CD14-positive monocyte (primary cell): Measurements from ENCODE around the gene SOD1. TPM values are rescaled to one million over a fixed set of nuclear protein-coding genes. Genes with fewer than 3 reads are reported as not detected.

ENCODE experiments used
- DNase-seq, 3 donors: peaks; one replicate each; pipeline ENCODE4 v3.0.0-alpha.2; 2011 to 2022
- H2AFZ ChIP-seq: 2 replicates; pipeline ENCODE4 v1.6.0; 2012; ENCODE audit warnings: mild to moderate bottlenecking, low read depth, low read length, inconsistent platforms; ENCODE audit not compliant: insufficient read depth, poor library complexity, severe bottlenecking
- H3K27ac ChIP-seq, 2 donors: 1 replicate in 1 of 2; 2 replicates in 1 of 2; pipeline ENCODE4 v1.5.1; 2012 to 2013; ENCODE audit warnings: low read length in 2 of 2, control low read depth in 1 of 2, inconsistent platforms in 1 of 2, low read depth in 1 of 2, mild to moderate bottlenecking in 1 of 2
- H3K27me3 ChIP-seq, 2 donors: one replicate each; pipeline versions ENCODE4 v1.6.0 to v1.6.1; 2011 to 2013; ENCODE audit warnings: low read length in 2 of 2; ENCODE audit not compliant: control insufficient read depth in 2 of 2, insufficient read depth in 2 of 2
- H3K36me3 ChIP-seq, 2 donors: replicated peaks in 1 of 2; 1 replicate in 1 of 2; 2 replicates in 1 of 2; pipeline versions ENCODE4 v1.5.1 to v1.6.1; 2012 to 2013; ENCODE audit warnings: low read length in 2 of 2, control low read depth in 1 of 2, inconsistent platforms in 1 of 2, mild to moderate bottlenecking in 1 of 2; ENCODE audit not compliant: insufficient read depth in 2 of 2, control insufficient read depth in 1 of 2
- H3K4me1 ChIP-seq, 2 donors: 1 replicate in 1 of 2; 2 replicates in 1 of 2; pipeline versions ENCODE4 v1.5.1 to v1.6.1; 2012 to 2013; ENCODE audit warnings: low read length in 2 of 2, control low read depth in 1 of 2, inconsistent platforms in 1 of 2, mild to moderate bottlenecking in 1 of 2, moderate library complexity in 1 of 2; ENCODE audit not compliant: insufficient read depth in 2 of 2, control insufficient read depth in 1 of 2
- H3K4me2 ChIP-seq: replicated peaks from 2 replicates; pipeline ENCODE3; 2012; ENCODE audit warnings: low read length, moderate library complexity, mild to moderate bottlenecking; ENCODE audit not compliant: poor library complexity, severe bottlenecking; ENCODE audit errors: extremely low read depth
- H3K4me3 ChIP-seq, 3 experiments: fragments of 200-600 bp in 1 of 3; sonication (generic) in 1 of 3; replicated peaks in 1 of 3; 1 replicate in 2 of 3; 2 replicates in 1 of 3; pipeline ENCODE4 v1.5.1; 2011 to 2013; ENCODE audit warnings: low read length in 3 of 3, mild to moderate bottlenecking in 3 of 3, control low read depth in 2 of 3, low read depth in 2 of 3, inconsistent platforms in 1 of 3, moderate library complexity in 1 of 3
- H3K79me2 ChIP-seq: 2 replicates; pipeline ENCODE4 v1.6.0; 2012; ENCODE audit warnings: mild to moderate bottlenecking, control low read depth, inconsistent platforms, low read length, moderate library complexity; ENCODE audit not compliant: insufficient read depth
- H3K9ac ChIP-seq: 2 replicates; pipeline ENCODE4 v1.6.0; 2017; ENCODE audit warnings: low read length, mild to moderate bottlenecking; ENCODE audit not compliant: insufficient read depth, poor library complexity, severe bottlenecking
- H3K9me3 ChIP-seq, 2 donors: replicated peaks in 1 of 2; 1 replicate in 1 of 2; 2 replicates in 1 of 2; pipeline versions ENCODE4 v1.5.1 to v1.6.1; 2012 to 2013; ENCODE audit warnings: low read length in 2 of 2, control low read depth in 1 of 2; ENCODE audit not compliant: control insufficient read depth in 1 of 2, insufficient read depth in 1 of 2
- H4K20me1 ChIP-seq: 2 replicates; pipeline ENCODE4 v1.6.0; 2012; ENCODE audit warnings: mild to moderate bottlenecking, low read length, control low read depth, moderate library complexity; ENCODE audit not compliant: insufficient read depth
- H3K27ac Mint-ChIP-seq, 7 donors: one replicate each; pipeline ENCODE4 v1.8.0; 2020; ENCODE audit warnings: mild to moderate bottlenecking in 7 of 7, mixed read lengths in 7 of 7, moderate library complexity in 6 of 7, inconsistent platforms in 2 of 7
- H3K27me3 Mint-ChIP-seq, 3 donors: one replicate each; pipeline ENCODE4 v1.8.0; 2021 to 2022; ENCODE audit warnings: low read depth in 3 of 3, mild to moderate bottlenecking in 3 of 3, mixed read lengths in 3 of 3, moderate library complexity in 3 of 3, inconsistent platforms in 1 of 3
- H3K36me3 Mint-ChIP-seq, 2 donors: one replicate each; pipeline ENCODE4 v1.8.0; 2020; ENCODE audit warnings: mixed read lengths in 2 of 2, inconsistent platforms in 1 of 2, mild to moderate bottlenecking in 1 of 2
- H3K4me1 Mint-ChIP-seq: one replicate; pipeline ENCODE4 v1.8.0; 2020; ENCODE audit warnings: mild to moderate bottlenecking, mixed read lengths
- H3K4me3 Mint-ChIP-seq, 2 donors: one replicate each; pipeline ENCODE4 v1.8.0; 2020; ENCODE audit warnings: mild to moderate bottlenecking in 2 of 2, mixed read lengths in 2 of 2, moderate library complexity in 1 of 2
- H3K9me3 Mint-ChIP-seq, 7 donors: one replicate each; pipeline ENCODE4 v1.8.0; 2020 to 2022; ENCODE audit warnings: mixed read lengths in 7 of 7, mild to moderate bottlenecking in 6 of 7, moderate library complexity in 6 of 7, inconsistent platforms in 2 of 7
- WGBS: methylation state at CpG from one replicate; pipeline ENCODE4 v1.1.5; 2013; ENCODE audit warnings: missing lambda C conversion rate; ENCODE audit not compliant: insufficient coverage; 5-methylcytosine and 5-hydroxymethylcytosine counted together
- intact Hi-C, 2 donors: fragments of 100-400 bp; cut with micrococcal nuclease; formaldehyde crosslinking; loops; one replicate each; pipeline versions ENCODE4 v1.15.0 to v1.15.1; 2023
- polyA plus RNA-seq, 3 donors: library from polyadenylated mRNA; depleted of rRNA in 1 of 3; unstranded in 2 of 3; stranded (reverse) in 1 of 3; fragments of 300-500 nt in 2 of 3; fragments of >200 nt in 1 of 3; fragmentation: Illumina TruSeq in 2 of 3; gene quantifications; 1 replicate in 2 of 3; 2 replicates in 1 of 3; pipeline ENCODE4 v1.2.3, GENCODE V29; 2012 to 2021
- TF ChIP-seq, protein P1 (sequence below): fragments of 200-600 bp; IDR thresholded peaks from one replicate; pipeline ENCODE4 v1.8.0; 2022; ENCODE audit warnings: antibody characterized with exemption, mild to moderate bottlenecking

The SOD1 gene
- polyA plus RNA-seq, 3 donors = 79.6 to 174 (median 157) TPM

- H2AFZ ChIP-seq = no peak overlapping the region
- no peak overlapping the region for H3K9ac ChIP-seq
- 91% methylated on average over 5 of the region's 9 CpGs for WGBS
- no peak for DNase-seq
- H3K4me2 ChIP-seq = no peak overlapping the region
- no peaks in the 10 kb centered on the region for H3K79me2 ChIP-seq
- Mint-ChIP-seq H3K27ac (no peak overlapping the region), H3K36me3 (peaks cover 0 to under 1% of the 10 kb centered on the region in 2 donors), H3K4me3 (no peak overlapping the region), H3K4me1 (peaks cover 19% of the 10 kb centered on the region), H3K27me3 (peaks cover 6 to 8% (median 6%) of the 10 kb centered on the region in 3 donors), H3K9me3 (peaks cover 9 to 21% (median 13%) of the 10 kb centered on the region in 7 donors)
- no peaks in the 10 kb centered on the region for H3K36me3 ChIP-seq
- intact Hi-C loops = no loop called here
- no peak overlapping the region for H3K27ac ChIP-seq
- no peaks in the 10 kb centered on the region for H3K27me3 ChIP-seq
- H3K4me3 ChIP-seq = no peak overlapping the region
- peaks cover 5 to 9% of the 10 kb centered on the region in 2 donors for H3K9me3 ChIP-seq
- peaks cover 12 to 15% of the 10 kb centered on the region in 2 donors for H3K4me1 ChIP-seq
- no peaks in the 10 kb centered on the region for H4K20me1 ChIP-seq
- TF ChIP-seq, protein P1, sequence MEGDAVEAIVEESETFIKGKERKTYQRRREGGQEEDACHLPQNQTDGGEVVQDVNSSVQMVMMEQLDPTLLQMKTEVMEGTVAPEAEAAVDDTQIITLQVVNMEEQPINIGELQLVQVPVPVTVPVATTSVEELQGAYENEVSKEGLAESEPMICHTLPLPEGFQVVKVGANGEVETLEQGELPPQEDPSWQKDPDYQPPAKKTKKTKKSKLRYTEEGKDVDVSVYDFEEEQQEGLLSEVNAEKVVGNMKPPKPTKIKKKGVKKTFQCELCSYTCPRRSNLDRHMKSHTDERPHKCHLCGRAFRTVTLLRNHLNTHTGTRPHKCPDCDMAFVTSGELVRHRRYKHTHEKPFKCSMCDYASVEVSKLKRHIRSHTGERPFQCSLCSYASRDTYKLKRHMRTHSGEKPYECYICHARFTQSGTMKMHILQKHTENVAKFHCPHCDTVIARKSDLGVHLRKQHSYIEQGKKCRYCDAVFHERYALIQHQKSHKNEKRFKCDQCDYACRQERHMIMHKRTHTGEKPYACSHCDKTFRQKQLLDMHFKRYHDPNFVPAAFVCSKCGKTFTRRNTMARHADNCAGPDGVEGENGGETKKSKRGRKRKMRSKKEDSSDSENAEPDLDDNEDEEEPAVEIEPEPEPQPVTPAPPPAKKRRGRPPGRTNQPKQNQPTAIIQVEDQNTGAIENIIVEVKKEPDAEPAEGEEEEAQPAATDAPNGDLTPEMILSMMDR = no peak
Observed at GRCh38 chr21:31616216-31616615, 43.3 kb upstream of the SOD1 start.

DNA sequence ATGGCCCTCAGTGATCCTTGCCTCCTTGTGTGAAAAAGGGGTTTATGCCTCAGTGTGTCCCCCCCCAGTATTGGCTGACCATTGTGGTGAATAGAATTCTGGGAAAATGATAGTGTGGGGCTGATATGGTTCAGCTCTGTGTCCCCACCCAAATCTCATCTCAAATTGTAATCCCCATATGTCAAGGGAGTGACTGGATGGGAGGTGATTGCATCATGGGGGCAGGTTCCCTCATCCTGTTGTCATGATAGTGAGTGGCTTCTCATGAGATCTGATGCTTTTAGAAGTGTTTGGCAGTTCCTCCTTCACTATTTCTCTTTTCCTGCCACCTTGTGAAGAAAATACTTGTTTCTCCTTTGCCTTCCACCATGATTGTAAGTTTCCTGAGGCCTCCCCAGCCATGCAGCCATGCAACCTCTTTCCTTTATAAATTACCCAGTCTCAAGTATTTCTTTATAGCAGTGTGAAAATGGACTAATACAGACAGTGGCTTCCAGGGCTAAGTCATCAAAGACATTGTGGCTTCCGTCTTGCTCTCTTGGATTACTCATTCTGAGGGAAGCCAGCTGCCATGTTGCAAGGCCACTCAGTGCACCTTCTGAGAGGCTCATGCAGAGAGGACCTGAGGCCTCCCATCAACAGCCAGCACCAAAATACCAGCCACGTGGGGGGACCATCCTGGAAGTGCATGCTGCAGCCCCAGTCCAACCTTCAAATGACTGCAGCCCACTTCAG is 40.6 kb upstream of the SOD1 start:
- no peaks in the 10 kb centered on the region for H3K79me2 ChIP-seq
- peak in 1 of 3 donors; percentile 13 for DNase-seq
- no peaks in the 10 kb centered on the region for H3K36me3 ChIP-seq
- H3K4me3 ChIP-seq = no peak overlapping the region
- H3K27ac ChIP-seq = no peak overlapping the region
- H3K27me3 Mint-ChIP-seq = peaks cover 3 to 4% (median 4%) of the 10 kb centered on the region in 3 donors
- no peak overlapping the region for H3K4me2 ChIP-seq
- no peak overlapping the region for H3K9ac ChIP-seq
- H3K4me3 Mint-ChIP-seq = no peak overlapping the region
- H3K27me3 ChIP-seq = no peaks in the 10 kb centered on the region
- H3K9me3 Mint-ChIP-seq = peaks cover 2 to 11% (median 5%) of the 10 kb centered on the region in 7 donors
- H2AFZ ChIP-seq = no peak overlapping the region
- TF ChIP-seq, protein P1 = no peak
- 100% methylated on average over 2 of the region's 2 CpGs for WGBS
- intact Hi-C loops = no loop called here
- H3K4me1 ChIP-seq = no peaks in the 10 kb centered on the region
- H4K20me1 ChIP-seq = no peaks in the 10 kb centered on the region
- no peaks in the 10 kb centered on the region for H3K36me3 Mint-ChIP-seq
- H3K27ac Mint-ChIP-seq = peak overlapping the region in 1 of 7 donors; percentile 68
- peaks cover 12% of the 10 kb centered on the region for H3K4me1 Mint-ChIP-seq
- H3K9me3 ChIP-seq = peaks cover 0 to 2% of the 10 kb centered on the region in 2 donors
